CD8-positive, alpha-beta memory T cell (primary cell): ENCODE measurements around the gene SPAG17. TPM values are rescaled to one million over a fixed set of nuclear protein-coding genes. Genes with fewer than 3 reads are reported as not detected.

Experiments
- CTCF ChIA-PET: fragments of 350-600 bp; sonication (Branson Sonifier 250); formaldehyde crosslinking; loops from one replicate; lab custom pipeline; 2021; ENCODE audit warnings: antibody characterized with exemption; lab: Charles Lee
- POLR2A ChIA-PET: fragments of 350-600 bp; sonication (Branson Sonifier 250); formaldehyde crosslinking; loops from one replicate; lab custom pipeline; 2021; ENCODE audit warnings: antibody characterized with exemption; lab: Charles Lee
- DNase-seq, 5 donors: peaks; one replicate each; pipeline versions ENCODE4 v3.0.0 to v3.0.0-alpha.2; 2020 to 2022; ENCODE audit warnings: mixed read lengths in 1 of 5
- H3K27ac ChIP-seq: one replicate; pipeline ENCODE4 v1.7.0; 2013; ENCODE audit warnings: low read depth, mild to moderate bottlenecking, low read length, moderate library complexity
- H3K27me3 ChIP-seq: 2 replicates; pipeline ENCODE4 v1.7.0; 2013; ENCODE audit warnings: low read length, mild to moderate bottlenecking; ENCODE audit not compliant: insufficient read depth, poor library complexity, severe bottlenecking
- H3K36me3 ChIP-seq: 2 replicates; pipeline ENCODE4 v1.7.0; 2013; ENCODE audit warnings: mild to moderate bottlenecking, low read length, moderate library complexity; ENCODE audit not compliant: insufficient read depth
- H3K4me1 ChIP-seq: 2 replicates; pipeline ENCODE4 v1.7.0; 2013; ENCODE audit warnings: mild to moderate bottlenecking, low read length, moderate library complexity; ENCODE audit not compliant: insufficient read depth
- H3K4me3 ChIP-seq: 2 replicates; pipeline ENCODE4 v1.7.0; 2013; ENCODE audit warnings: mild to moderate bottlenecking, low read length
- H3K9me3 ChIP-seq: 2 replicates; pipeline ENCODE4 v1.7.0; 2013; ENCODE audit warnings: mild to moderate bottlenecking, low read length
- H3K27ac Mint-ChIP-seq, 8 donors: one replicate each; pipeline ENCODE4 v1.8.0; 2020 to 2021; ENCODE audit warnings: mixed read lengths in 8 of 8, mild to moderate bottlenecking in 6 of 8, inconsistent platforms in 3 of 8, moderate library complexity in 3 of 8
- H3K27me3 Mint-ChIP-seq, 2 donors: one replicate each; pipeline ENCODE4 v1.8.0; 2020 to 2021; ENCODE audit warnings: mixed read lengths in 2 of 2, mild to moderate bottlenecking in 1 of 2, moderate library complexity in 1 of 2
- H3K36me3 Mint-ChIP-seq, 3 donors: one replicate each; pipeline ENCODE4 v1.8.0; 2020 to 2021; ENCODE audit warnings: mixed read lengths in 3 of 3, inconsistent platforms in 1 of 3, mild to moderate bottlenecking in 1 of 3
- H3K4me1 Mint-ChIP-seq, 3 donors: one replicate each; pipeline ENCODE4 v1.8.0; 2020 to 2021; ENCODE audit warnings: mixed read lengths in 3 of 3, inconsistent platforms in 1 of 3, mild to moderate bottlenecking in 1 of 3
- H3K4me3 Mint-ChIP-seq, 7 donors: one replicate each; pipeline ENCODE4 v1.8.0; 2020 to 2021; ENCODE audit warnings: mixed read lengths in 7 of 7, mild to moderate bottlenecking in 6 of 7, moderate library complexity in 4 of 7, inconsistent platforms in 2 of 7
- H3K9me3 Mint-ChIP-seq, 5 donors: one replicate each; pipeline ENCODE4 v1.8.0; 2020 to 2022; ENCODE audit warnings: mixed read lengths in 5 of 5, mild to moderate bottlenecking in 3 of 5, moderate library complexity in 2 of 5, inconsistent platforms in 1 of 5
- polyA plus RNA-seq: library from polyadenylated mRNA; unstranded; fragments of 300-500 nt; fragmentation: Illumina TruSeq; gene quantifications from one replicate; pipeline ENCODE4 v1.2.3, GENCODE V29; 2021
- total RNA-seq, 2 experiments: library from RNA; stranded (reverse); gene quantifications; one replicate each; pipeline ENCODE4 v1.2.3, GENCODE V29; 2021

Gene SPAG17
- total and polyA plus RNA-seq, 3 experiments from 2014 or later, result not detected

DNA sequence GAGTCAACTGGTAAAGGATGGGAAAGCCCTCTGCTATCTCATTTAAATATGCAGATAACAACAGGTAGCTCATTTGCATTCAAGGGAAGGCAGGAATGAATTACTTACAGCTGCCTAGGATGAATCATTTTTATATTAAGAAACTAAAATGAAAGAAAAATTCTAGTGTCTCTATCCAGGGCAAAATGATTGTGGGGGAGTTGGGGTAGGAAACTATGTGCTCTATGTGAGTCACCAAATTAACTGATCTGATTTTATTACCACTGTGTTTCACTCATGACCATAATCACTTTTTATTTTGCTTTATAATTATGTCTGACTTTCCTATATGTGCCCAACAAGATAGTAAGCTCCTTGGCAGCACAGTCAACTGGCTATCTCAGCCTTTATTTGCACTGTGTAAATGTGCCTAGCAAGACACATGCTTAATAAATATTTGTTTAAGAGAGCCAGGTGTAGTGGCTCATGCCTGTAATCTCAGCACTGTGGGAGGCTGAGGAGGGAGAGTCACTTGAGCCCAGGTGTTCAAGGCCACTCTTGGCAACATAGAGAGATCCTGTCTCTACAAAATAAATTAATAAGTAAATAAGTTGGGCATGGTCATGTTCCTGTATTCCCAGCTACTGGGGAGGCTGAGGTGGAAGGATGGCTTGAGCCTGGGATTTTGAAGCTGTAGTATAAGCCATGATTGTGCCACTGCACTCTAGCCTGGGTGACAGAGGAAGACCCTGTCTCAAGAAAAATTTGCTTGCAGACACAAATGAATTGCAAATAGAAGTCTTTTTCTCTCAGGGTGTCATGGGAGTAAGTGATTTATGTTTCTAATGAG lies 84.1 kb downstream of the SPAG17 start:
- Histone ChIP-seq H3K4me3 (no peak overlapping the region), H3K27me3 (no peaks in the 10 kb centered on the region), H3K36me3 (no peaks in the 10 kb centered on the region), H3K4me1 (no peaks in the 10 kb centered on the region), H3K9me3 (no peaks in the 10 kb centered on the region), H3K27ac (no peak overlapping the region)
- Mint-ChIP-seq H3K27me3 (no peaks in the 10 kb centered on the region), H3K36me3 (no peaks in the 10 kb centered on the region), H3K4me3 (no peak overlapping the region), H3K27ac (no peak overlapping the region), H3K4me1 (no peaks in the 10 kb centered on the region), H3K9me3 (no peaks in the 10 kb centered on the region)
- DNase-seq, result no peak
- ChIA-PET CTCF (no interaction called here), POLR2A (no interaction called here)

DNA sequence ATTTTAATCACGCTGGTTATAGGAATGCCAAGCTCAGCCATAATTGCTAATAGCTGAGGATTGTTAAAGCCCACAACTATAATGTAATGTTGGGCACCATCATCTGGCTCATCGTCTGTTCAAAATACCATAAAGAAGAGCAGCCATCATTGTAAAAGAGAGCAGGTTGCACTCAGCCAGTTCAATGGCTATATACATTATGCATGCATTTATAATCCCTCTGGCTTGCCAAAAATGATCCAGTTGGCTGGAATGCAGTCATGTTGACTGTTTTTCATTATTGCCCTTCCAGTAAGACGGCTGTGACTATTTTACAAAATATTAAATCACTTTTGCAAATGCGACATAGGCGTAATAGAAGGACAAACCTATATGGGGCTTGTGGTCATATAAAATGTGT lies 85.3 kb downstream of the SPAG17 start:
- POLR2A ChIA-PET, result no interaction called here
- CTCF ChIA-PET, result no interaction called here

DNA sequence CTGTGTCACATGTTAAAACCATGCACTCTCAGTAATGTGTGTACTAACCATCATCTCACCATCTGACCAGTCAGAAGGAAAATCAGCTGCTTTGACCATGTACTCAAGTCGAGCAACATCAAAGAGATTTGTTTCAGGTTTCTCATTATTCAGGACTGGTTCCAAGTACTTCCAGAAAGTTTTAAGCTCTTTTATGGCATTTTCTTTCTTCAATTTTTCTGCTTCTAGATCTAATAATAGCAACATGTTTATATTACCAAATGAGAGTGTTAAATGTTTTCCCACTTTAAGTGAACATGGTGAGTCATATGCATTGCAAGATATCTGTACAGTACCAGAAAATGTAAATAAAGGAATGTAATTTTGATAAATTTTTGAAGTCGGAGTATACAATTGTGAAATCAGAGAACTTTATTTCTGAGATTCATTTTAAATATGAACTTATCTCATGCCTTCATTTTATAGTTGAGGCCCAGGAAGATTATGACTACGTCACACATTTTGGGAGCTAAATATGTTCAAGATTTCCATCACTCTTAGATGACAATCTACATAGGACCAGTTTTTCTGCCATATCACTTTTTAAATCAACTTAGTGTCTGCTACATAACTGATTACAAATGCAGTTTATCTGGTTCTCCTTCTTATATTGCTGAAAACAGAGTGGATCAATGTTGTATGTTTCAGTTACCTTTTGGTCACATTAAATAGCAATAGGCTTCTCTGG lies 87.2 kb downstream of the SPAG17 start:
- ChIA-PET CTCF (no interaction called here), POLR2A (no interaction called here)
- Histone ChIP-seq H3K4me3 (no peak overlapping the region), H3K27ac (no peak overlapping the region), H3K27me3 (no peaks in the 10 kb centered on the region), H3K9me3 (no peaks in the 10 kb centered on the region), H3K36me3 (no peaks in the 10 kb centered on the region), H3K4me1 (no peaks in the 10 kb centered on the region)
- no peaks in the 10 kb centered on the region for H3K4me1 Mint-ChIP-seq
- no peak overlapping the region for H3K4me3 Mint-ChIP-seq
- no peaks in the 10 kb centered on the region for H3K9me3 Mint-ChIP-seq
- no peak for DNase-seq
- no peak overlapping the region for H3K27ac Mint-ChIP-seq
- H3K27me3 Mint-ChIP-seq, result no peaks in the 10 kb centered on the region
- H3K36me3 Mint-ChIP-seq, result no peaks in the 10 kb centered on the region

More for the DNA sequence above, 85.3 kb downstream of the SPAG17 start:
- Mint-ChIP-seq H3K27me3 (no peaks in the 10 kb centered on the region), H3K9me3 (no peaks in the 10 kb centered on the region), H3K36me3 (no peaks in the 10 kb centered on the region), H3K27ac (no peak overlapping the region), H3K4me3 (no peak overlapping the region), H3K4me1 (no peaks in the 10 kb centered on the region)
- H3K27me3 ChIP-seq, result no peaks in the 10 kb centered on the region
- H3K4me3 ChIP-seq, result no peak overlapping the region
- no peak overlapping the region for H3K27ac ChIP-seq
- H3K4me1 ChIP-seq, result no peaks in the 10 kb centered on the region
- no peak for DNase-seq
- no peaks in the 10 kb centered on the region for H3K36me3 ChIP-seq
- no peaks in the 10 kb centered on the region for H3K9me3 ChIP-seq

DNA sequence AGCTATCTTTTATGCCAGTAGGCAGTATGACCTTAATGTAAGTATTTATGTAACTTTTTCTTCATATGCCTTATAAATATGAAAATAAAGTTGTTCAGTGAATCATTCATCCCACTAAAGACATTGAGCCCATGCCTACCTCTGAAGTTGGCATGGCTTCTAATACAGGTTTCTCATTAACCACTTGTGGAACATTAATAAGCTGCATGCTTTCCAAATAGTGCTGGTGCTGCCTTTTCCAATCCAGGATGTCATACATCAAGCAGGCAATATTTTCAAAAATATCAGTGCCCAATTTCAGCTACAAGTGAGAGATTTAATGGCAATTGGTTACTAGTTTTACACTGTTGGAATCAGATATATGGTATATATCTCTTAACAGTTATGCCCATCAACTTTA lies 92.0 kb downstream of the SPAG17 start:
- H3K9me3 Mint-ChIP-seq, result no peaks in the 10 kb centered on the region
- CTCF ChIA-PET, result no interaction called here
- H3K4me3 ChIP-seq, result no peak overlapping the region

DNA sequence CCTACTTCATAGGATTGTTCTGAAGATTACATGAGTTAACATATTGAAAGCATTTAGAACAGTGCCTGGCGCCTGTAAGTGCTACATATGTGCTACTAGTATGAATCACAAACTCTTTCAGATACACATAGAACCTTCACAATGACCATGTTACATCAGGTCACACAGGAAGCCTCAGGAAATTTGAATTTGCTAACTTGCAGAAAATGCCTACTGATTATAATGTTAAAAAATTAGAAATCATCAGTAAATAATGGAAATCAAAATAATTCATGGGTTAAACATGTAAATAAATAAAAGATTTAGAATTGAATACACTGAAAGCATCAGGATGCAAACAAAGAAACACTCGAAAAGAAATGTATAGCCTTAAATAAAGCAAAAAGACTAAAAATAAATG lies 94.9 kb downstream of the SPAG17 start:
- Mint-ChIP-seq H3K36me3 (no peaks in the 10 kb centered on the region), H3K4me3 (no peak overlapping the region), H3K9me3 (no peaks in the 10 kb centered on the region), H3K27me3 (peaks cover 0 to 10% of the 10 kb centered on the region in 2 donors), H3K4me1 (no peaks in the 10 kb centered on the region), H3K27ac (no peak overlapping the region)
- Histone ChIP-seq H3K4me1 (no peaks in the 10 kb centered on the region), H3K36me3 (no peaks in the 10 kb centered on the region), H3K27me3 (no peaks in the 10 kb centered on the region), H3K27ac (no peak overlapping the region), H3K9me3 (no peaks in the 10 kb centered on the region), H3K4me3 (no peak overlapping the region)
- CTCF ChIA-PET, result no interaction called here
- POLR2A ChIA-PET, result no interaction called here
- DNase-seq, result no peak

More for the DNA sequence above, 92.0 kb downstream of the SPAG17 start:
- Mint-ChIP-seq H3K4me3 (no peak overlapping the region), H3K27ac (no peak overlapping the region), H3K27me3 (peaks cover 0 to 6% of the 10 kb centered on the region in 2 donors), H3K36me3 (no peaks in the 10 kb centered on the region), H3K4me1 (no peaks in the 10 kb centered on the region)
- H3K27ac ChIP-seq, result no peak overlapping the region
- DNase-seq, result no peak
- no peaks in the 10 kb centered on the region for H3K27me3 ChIP-seq
- POLR2A ChIA-PET, result no interaction called here
- no peaks in the 10 kb centered on the region for H3K36me3 ChIP-seq
- no peaks in the 10 kb centered on the region for H3K9me3 ChIP-seq
- no peaks in the 10 kb centered on the region for H3K4me1 ChIP-seq

DNA sequence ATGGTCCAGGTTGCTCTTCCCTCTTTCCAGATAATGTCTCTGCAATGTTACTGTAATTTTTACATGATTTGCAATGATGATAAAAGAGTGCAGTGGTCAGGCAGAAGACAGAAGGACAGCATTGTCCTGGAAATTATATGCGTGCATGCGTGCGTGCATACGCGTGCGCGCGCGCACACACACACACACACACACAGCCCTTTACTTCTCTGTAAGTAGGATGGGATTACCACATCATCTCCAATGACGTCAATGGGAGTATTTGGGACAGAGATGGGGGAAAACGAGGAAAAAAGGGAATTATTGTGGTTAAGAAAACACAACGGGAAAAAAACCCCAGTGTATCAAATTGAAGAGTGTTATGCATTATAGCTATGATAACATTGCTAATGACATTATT lies 99.7 kb downstream of the SPAG17 start:
- Mint-ChIP-seq H3K4me3 (no peak overlapping the region), H3K9me3 (peaks cover 0 to 2% (median 0%) of the 10 kb centered on the region in 5 donors), H3K27ac (no peak overlapping the region), H3K27me3 (peaks cover 1 to 14% of the 10 kb centered on the region in 2 donors), H3K4me1 (no peaks in the 10 kb centered on the region), H3K36me3 (no peaks in the 10 kb centered on the region)
- H3K27ac ChIP-seq, result no peak overlapping the region
- no peak for DNase-seq
- no peaks in the 10 kb centered on the region for H3K36me3 ChIP-seq
- ChIA-PET POLR2A (no interaction called here), CTCF (no interaction called here)
- H3K4me1 ChIP-seq, result no peaks in the 10 kb centered on the region
- no peak overlapping the region for H3K4me3 ChIP-seq
- no peaks in the 10 kb centered on the region for H3K9me3 ChIP-seq
- H3K27me3 ChIP-seq, result no peaks in the 10 kb centered on the region

DNA sequence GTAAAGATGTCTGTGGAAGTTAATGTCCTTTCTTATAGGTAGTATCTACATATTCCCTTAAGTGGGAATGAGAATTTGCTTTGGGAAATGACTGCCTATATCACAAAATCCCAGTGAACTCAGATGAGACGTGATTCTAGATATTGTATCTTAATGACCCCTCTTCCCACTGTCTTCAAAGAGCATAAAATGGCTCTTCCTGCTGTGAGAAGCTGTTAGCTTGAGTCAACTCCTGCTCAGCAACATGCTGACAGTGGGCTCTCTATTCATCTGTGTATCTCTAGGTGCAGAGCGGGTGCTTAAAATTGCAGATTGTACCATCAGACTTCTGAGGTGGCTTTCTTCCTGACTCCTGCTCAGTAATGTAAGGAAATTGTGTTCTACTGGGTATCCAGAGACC lies 100.6 kb downstream of the SPAG17 start:
- no peak overlapping the region for H3K4me3 Mint-ChIP-seq
- ChIA-PET CTCF (no interaction called here), POLR2A (no interaction called here)

DNA sequence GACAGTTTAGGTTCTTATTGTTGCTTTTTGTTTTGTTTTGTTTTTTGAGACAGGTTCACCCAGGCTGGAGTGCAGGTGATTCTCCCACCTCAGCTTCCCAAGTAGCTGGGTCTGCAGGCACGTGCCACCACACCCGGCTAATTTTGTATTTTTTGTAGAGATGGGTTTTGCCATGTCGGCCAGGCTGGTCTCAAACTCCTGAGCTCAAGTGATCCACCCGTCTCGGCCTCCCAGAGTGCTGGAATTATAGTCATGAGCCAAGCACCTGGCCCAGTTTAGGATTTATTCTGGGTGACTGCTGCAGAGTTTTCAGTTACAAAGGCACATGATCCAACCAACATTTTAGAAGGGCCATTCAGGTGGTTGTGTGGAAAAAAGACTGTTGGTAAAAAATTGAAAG lies 102.0 kb downstream of the SPAG17 start:
- CTCF ChIA-PET, result no interaction called here

More for the DNA sequence above, 100.6 kb downstream of the SPAG17 start:
- no peaks in the 10 kb centered on the region for H3K4me1 ChIP-seq
- Mint-ChIP-seq H3K4me1 (no peaks in the 10 kb centered on the region), H3K27me3 (peaks cover 1 to 14% of the 10 kb centered on the region in 2 donors), H3K36me3 (no peaks in the 10 kb centered on the region), H3K27ac (no peak overlapping the region), H3K9me3 (peaks cover 0 to 2% (median 0%) of the 10 kb centered on the region in 5 donors)
- H3K36me3 ChIP-seq, result no peaks in the 10 kb centered on the region
- DNase-seq, result no peak
- no peaks in the 10 kb centered on the region for H3K27me3 ChIP-seq
- no peak overlapping the region for H3K27ac ChIP-seq
- no peaks in the 10 kb centered on the region for H3K9me3 ChIP-seq
- no peak overlapping the region for H3K4me3 ChIP-seq

More for the DNA sequence above, 102.0 kb downstream of the SPAG17 start:
- Histone ChIP-seq H3K9me3 (no peaks in the 10 kb centered on the region), H3K4me3 (no peak overlapping the region), H3K27ac (no peak overlapping the region), H3K36me3 (no peaks in the 10 kb centered on the region), H3K27me3 (no peaks in the 10 kb centered on the region), H3K4me1 (no peaks in the 10 kb centered on the region)
- Mint-ChIP-seq H3K9me3 (peaks cover 0 to 6% (median 0%) of the 10 kb centered on the region in 5 donors), H3K36me3 (no peaks in the 10 kb centered on the region), H3K27ac (peak overlapping the region in 1 of 8 donors; percentile 44), H3K27me3 (peaks cover 1 to 8% of the 10 kb centered on the region in 2 donors), H3K4me3 (no peak overlapping the region), H3K4me1 (no peaks in the 10 kb centered on the region)
- POLR2A ChIA-PET, result no interaction called here
- DNase-seq, result no peak
